ENCODE results near the gene NOTCH4. TPM values are rescaled to one million over a fixed set of nuclear protein-coding genes. Genes with fewer than 3 reads are reported as not detected.
A peak's percentile ranks its signal among the peaks of the same experiment; 100 is the strongest.
"Not testable (repeated sequence)": the region's sequence is repeated elsewhere in the genome, so short reads cannot be mapped to it uniquely, and the experiment has no call there.

The NOTCH4 gene
- total RNA-seq = 9.9 TPM

DNA sequence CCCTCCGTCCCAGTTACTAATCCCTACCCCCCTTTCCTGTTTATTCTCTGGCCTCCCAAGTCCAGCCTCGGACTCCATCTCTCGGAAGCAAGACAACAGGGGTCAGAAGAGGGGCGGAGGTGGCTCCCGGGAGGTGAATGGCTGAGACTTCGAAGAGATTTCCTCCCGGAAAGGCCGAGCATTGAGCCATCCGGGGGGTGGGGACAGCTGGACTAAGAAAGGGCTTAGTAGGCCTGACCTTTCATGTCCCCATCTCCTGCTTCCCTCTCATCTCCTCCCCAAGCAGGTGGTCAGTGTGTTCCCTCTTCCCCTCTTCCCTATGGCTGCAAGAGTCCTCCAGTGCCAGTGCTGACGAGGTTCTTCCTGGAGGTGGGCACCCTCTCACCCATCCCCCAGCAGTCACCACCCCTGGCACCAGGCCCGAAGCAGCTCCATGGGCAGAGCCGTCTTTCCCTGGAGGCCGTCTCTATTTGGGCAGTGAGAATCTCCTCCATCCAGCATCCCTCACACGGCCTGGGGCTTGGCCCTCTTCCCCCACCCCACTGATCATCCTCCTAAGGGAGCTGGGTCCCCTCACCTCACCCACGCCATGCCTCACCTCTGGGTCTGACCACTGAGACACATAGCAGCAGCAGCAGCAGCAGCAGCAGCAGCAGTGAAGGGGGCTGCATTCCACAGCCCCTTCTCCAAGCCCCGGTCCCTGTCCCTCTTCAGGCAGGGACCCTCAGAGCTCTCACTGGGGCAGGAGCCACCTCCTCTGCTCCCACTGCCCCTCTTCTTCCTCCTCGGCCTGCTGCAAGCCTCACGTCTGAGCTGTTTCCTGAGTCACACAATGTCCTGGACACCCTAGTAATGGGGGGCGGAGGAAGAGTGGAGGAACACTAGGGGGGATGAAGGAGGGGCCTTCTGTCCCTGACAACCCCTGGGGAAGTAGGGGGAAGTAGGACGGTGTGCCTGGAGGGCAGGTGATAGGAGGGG, at the start of gene NOTCH4:
Gene NOTCH4 (minus strand): TSS at position 810 of the 978 bp plus-strand sequence. CDS start 139 bp downstream, at position 671.
- peaks cover 0 to 7% (median 0%) of the 10 kb centered on the region in 3 donors for H3K4me1 ChIP-seq (ENCODE audit: control insufficient read depth in 3 of 3, insufficient read depth in 3 of 3, low read length in 3 of 3)
- no peaks in the 10 kb centered on the region for H3K9me3 ChIP-seq (ENCODE audit: control insufficient read depth in 3 of 3, low read length in 3 of 3)
- H3K36me3 ChIP-seq (ENCODE audit: control insufficient read depth in 3 of 3, insufficient read depth in 3 of 3, low read length in 3 of 3) = no peaks in the 10 kb centered on the region
- H3K27ac ChIP-seq (ENCODE audit: low read depth, low read length) = peak within 1 kb of the TSS; percentile 62
- H3K9ac ChIP-seq (ENCODE audit: low read depth in 1 of 3, low read length in 3 of 3) = peak within 1 kb of the TSS in 1 of 3 donors; percentile 33
- peak within 1 kb of the TSS; percentile 27 to 49 (median 38) for H3K4me3 ChIP-seq (ENCODE audit: low read length in 3 of 3)
- H3K27me3 ChIP-seq (ENCODE audit: control insufficient read depth in 3 of 3, insufficient read depth in 3 of 3, low read length in 3 of 3) = peaks cover 0 to 13% (median 4%) of the 10 kb centered on the region in 3 donors

DNA sequence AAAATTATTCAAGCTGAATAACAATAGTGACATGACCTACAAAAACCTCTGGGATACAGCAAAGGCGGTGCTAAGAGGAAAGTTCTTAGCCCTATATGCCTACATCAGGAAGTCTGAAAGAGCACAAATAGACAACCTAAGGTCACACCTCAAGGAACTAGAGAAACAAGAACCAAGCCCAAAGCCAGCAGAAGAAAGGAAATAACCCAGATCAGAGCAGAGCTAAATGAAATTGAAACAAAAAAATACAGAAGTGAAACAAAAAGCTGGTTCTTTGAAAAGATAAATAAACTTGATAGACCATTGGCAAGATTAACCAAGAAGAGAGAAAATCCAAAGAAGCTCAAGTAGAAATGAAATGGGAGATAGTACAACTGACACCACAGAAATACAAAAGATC, 47.6 kb upstream of the NOTCH4 start:
- no peaks in the 10 kb centered on the region for H3K36me3 ChIP-seq (ENCODE audit: control insufficient read depth in 3 of 3, insufficient read depth in 3 of 3, low read length in 3 of 3)
- no peaks in the 10 kb centered on the region for H3K9me3 ChIP-seq (ENCODE audit: control insufficient read depth in 3 of 3, low read length in 3 of 3)
- no peak overlapping the region for H3K9ac ChIP-seq (ENCODE audit: low read depth in 1 of 3, low read length in 3 of 3)
- H3K4me1 ChIP-seq (ENCODE audit: control insufficient read depth in 3 of 3, insufficient read depth in 3 of 3, low read length in 3 of 3) = no peaks in the 10 kb centered on the region
- H3K4me3 ChIP-seq (ENCODE audit: low read length in 3 of 3) = no peak overlapping the region
- H3K27ac ChIP-seq (ENCODE audit: low read depth, low read length) = no peak overlapping the region
- H3K27me3 ChIP-seq (ENCODE audit: control insufficient read depth in 3 of 3, insufficient read depth in 3 of 3, low read length in 3 of 3) = no peaks in the 10 kb centered on the region

GRCh38 chr6:32268459-32268858, 44.6 kb upstream of the NOTCH4 start:
- not testable (repeated sequence) for H3K9ac ChIP-seq (ENCODE audit: low read depth in 1 of 3, low read length in 3 of 3); H3K9me3 ChIP-seq (ENCODE audit: control insufficient read depth in 3 of 3, low read length in 3 of 3); H3K27me3 ChIP-seq (ENCODE audit: control insufficient read depth in 3 of 3, insufficient read depth in 3 of 3, low read length in 3 of 3); H3K4me1 ChIP-seq (ENCODE audit: control insufficient read depth in 3 of 3, insufficient read depth in 3 of 3, low read length in 3 of 3); H3K27ac ChIP-seq (ENCODE audit: low read depth, low read length); H3K36me3 ChIP-seq (ENCODE audit: control insufficient read depth in 3 of 3, insufficient read depth in 3 of 3, low read length in 3 of 3); H3K4me3 ChIP-seq (ENCODE audit: low read length in 3 of 3)

DNA sequence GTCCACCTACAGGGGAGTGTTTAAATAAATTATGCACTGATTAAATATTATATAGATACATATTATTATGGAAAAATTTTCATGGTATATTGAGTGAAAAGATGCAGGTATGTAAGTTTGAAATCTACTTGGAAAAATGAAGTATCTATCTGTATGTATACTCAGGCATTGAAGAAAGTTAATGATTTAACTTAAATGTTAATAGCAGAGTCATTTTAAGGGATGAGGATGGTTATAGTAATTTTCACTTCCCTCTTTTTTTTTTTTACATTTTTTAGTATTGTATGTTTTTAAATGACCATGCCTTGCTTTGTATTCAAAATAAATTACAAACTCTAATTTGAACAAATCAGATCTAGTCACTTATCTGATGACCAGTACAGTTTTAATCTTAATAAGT, 43.2 kb upstream of the NOTCH4 start:
- Histone ChIP-seq H3K9me3 (ENCODE audit: control insufficient read depth in 3 of 3, low read length in 3 of 3) (no peaks in the 10 kb centered on the region), H3K4me3 (ENCODE audit: low read length in 3 of 3) (no peak overlapping the region), H3K4me1 (ENCODE audit: control insufficient read depth in 3 of 3, insufficient read depth in 3 of 3, low read length in 3 of 3) (no peaks in the 10 kb centered on the region), H3K9ac (ENCODE audit: low read depth in 1 of 3, low read length in 3 of 3) (no peak overlapping the region), H3K27me3 (ENCODE audit: control insufficient read depth in 3 of 3, insufficient read depth in 3 of 3, low read length in 3 of 3) (no peaks in the 10 kb centered on the region), H3K27ac (ENCODE audit: low read depth, low read length) (no peak overlapping the region), H3K36me3 (ENCODE audit: control insufficient read depth in 3 of 3, insufficient read depth in 3 of 3, low read length in 3 of 3) (no peaks in the 10 kb centered on the region)

GRCh38 chr6:32257262-32257661, 33.4 kb upstream of the NOTCH4 start:
- H3K4me1 ChIP-seq (ENCODE audit: control insufficient read depth in 3 of 3, insufficient read depth in 3 of 3, low read length in 3 of 3); H3K27me3 ChIP-seq (ENCODE audit: control insufficient read depth in 3 of 3, insufficient read depth in 3 of 3, low read length in 3 of 3); H3K36me3 ChIP-seq (ENCODE audit: control insufficient read depth in 3 of 3, insufficient read depth in 3 of 3, low read length in 3 of 3); H3K27ac ChIP-seq (ENCODE audit: low read depth, low read length); H3K9me3 ChIP-seq (ENCODE audit: control insufficient read depth in 3 of 3, low read length in 3 of 3); H3K4me3 ChIP-seq (ENCODE audit: low read length in 3 of 3); H3K9ac ChIP-seq (ENCODE audit: low read depth in 1 of 3, low read length in 3 of 3): not testable (repeated sequence)

DNA sequence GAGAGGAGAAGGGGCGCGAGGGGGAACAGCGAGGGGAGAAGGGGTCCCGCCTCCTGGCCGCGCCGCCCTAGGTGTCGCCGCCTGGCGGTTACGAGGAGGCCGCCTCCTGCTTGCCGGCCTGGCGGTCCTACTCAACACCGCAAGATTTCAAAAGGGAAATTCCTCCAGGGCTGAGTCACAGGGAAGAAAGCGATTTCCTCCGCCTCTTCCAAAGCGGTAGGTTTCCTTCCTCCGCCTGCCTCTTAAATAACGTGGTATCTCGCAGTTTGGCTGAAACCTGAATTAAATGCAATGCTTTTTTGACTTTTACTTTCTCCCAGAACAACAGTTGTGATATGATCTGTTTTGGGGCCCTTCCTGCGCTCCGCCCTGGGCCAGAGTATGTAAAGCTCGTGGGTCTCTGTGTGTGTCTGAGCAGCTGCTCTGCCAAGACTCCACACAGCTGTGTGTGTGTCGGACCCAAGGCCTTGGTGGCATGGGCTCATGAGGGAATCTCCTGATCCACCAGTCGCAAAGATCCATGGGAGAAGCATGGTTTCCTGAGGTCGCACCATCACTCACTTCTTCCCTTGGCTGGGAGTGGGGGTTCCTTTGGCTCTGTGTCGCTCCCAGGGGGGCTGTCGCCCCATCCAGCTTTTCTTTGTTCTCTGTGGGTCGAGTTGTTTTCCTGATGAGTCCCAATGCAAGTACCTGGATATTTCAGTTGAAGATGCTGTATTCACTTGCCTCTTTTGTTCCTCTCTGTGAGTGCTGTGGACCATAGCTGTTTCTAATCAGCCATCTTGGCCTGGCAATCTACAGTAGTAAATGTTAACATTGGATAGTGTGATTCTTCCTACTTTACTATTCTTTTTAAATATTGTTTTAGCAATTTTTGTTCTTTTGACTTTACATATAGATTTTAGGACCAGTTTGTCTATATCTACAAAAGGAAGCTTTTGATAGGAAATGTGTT, 31.6 kb upstream of the NOTCH4 start:
- peaks cover 0 to 3% (median 0%) of the 10 kb centered on the region in 3 donors for H3K27me3 ChIP-seq (ENCODE audit: control insufficient read depth in 3 of 3, insufficient read depth in 3 of 3, low read length in 3 of 3)
- H3K4me3 ChIP-seq (ENCODE audit: low read length in 3 of 3) = peak overlapping the region; percentile 58 to 71 (median 59)
- peak overlapping the region; percentile 77 for H3K27ac ChIP-seq (ENCODE audit: low read depth, low read length)
- H3K9me3 ChIP-seq (ENCODE audit: control insufficient read depth in 3 of 3, low read length in 3 of 3) = no peaks in the 10 kb centered on the region
- no peaks in the 10 kb centered on the region for H3K36me3 ChIP-seq (ENCODE audit: control insufficient read depth in 3 of 3, insufficient read depth in 3 of 3, low read length in 3 of 3)
- peak overlapping the region in 1 of 3 donors; percentile 4 for H3K9ac ChIP-seq (ENCODE audit: low read depth in 1 of 3, low read length in 3 of 3)
- peaks cover 4 to 6% (median 5%) of the 10 kb centered on the region in 3 donors for H3K4me1 ChIP-seq (ENCODE audit: control insufficient read depth in 3 of 3, insufficient read depth in 3 of 3, low read length in 3 of 3)

DNA sequence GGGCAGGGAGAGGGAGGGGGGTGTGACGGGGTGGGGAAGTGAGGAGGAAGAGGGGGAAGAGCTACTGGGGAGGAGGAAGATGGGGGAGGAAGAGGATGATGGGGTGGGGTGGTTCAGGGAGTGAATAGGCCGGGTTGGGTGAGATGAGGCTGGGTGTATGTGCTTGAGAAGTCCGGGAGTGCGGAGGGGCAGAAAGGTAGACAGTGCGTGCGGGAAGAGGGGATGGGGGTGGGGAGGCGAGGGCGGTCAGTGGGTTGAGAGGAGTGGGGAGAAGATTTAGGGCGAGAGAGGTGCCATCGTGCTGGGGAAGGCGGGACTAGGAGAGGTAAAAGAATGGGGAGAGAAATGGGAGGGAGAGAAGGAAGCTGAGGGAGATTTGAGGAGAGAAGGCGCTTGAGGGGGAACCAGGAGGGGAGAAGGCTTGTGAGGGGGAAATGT, 30.9 kb upstream of the NOTCH4 start:
- Histone ChIP-seq H3K9ac (ENCODE audit: low read depth in 1 of 3, low read length in 3 of 3) (peak overlapping the region in 1 of 3 donors; percentile 4), H3K36me3 (ENCODE audit: control insufficient read depth in 3 of 3, insufficient read depth in 3 of 3, low read length in 3 of 3) (no peaks in the 10 kb centered on the region)

GRCh38 chr6:32252331-32253009, 28.6 kb upstream of the NOTCH4 start:
- no peaks in the 10 kb centered on the region for H3K36me3 ChIP-seq (ENCODE audit: control insufficient read depth in 3 of 3, insufficient read depth in 3 of 3, low read length in 3 of 3)
- no peak overlapping the region for H3K4me3 ChIP-seq (ENCODE audit: low read length in 3 of 3)
- H3K27me3 ChIP-seq (ENCODE audit: control insufficient read depth in 3 of 3, insufficient read depth in 3 of 3, low read length in 3 of 3) = peaks cover 0 to 3% (median 0%) of the 10 kb centered on the region in 3 donors
- peaks cover 0 to 2% (median 0%) of the 10 kb centered on the region in 3 donors for H3K9me3 ChIP-seq (ENCODE audit: control insufficient read depth in 3 of 3, low read length in 3 of 3)
- no peak overlapping the region for H3K27ac ChIP-seq (ENCODE audit: low read depth, low read length)
- no peak overlapping the region for H3K9ac ChIP-seq (ENCODE audit: low read depth in 1 of 3, low read length in 3 of 3)
- H3K4me1 ChIP-seq (ENCODE audit: control insufficient read depth in 3 of 3, insufficient read depth in 3 of 3, low read length in 3 of 3) = peaks cover 4 to 6% (median 5%) of the 10 kb centered on the region in 3 donors

More for the DNA sequence above, 30.9 kb upstream of the NOTCH4 start:
- Histone ChIP-seq H3K9me3 (ENCODE audit: control insufficient read depth in 3 of 3, low read length in 3 of 3) (no peaks in the 10 kb centered on the region), H3K27ac (ENCODE audit: low read depth, low read length) (peak overlapping the region; percentile 77), H3K4me1 (ENCODE audit: control insufficient read depth in 3 of 3, insufficient read depth in 3 of 3, low read length in 3 of 3) (peaks cover 4 to 6% (median 5%) of the 10 kb centered on the region in 3 donors), H3K27me3 (ENCODE audit: control insufficient read depth in 3 of 3, insufficient read depth in 3 of 3, low read length in 3 of 3) (peaks cover 0 to 3% (median 0%) of the 10 kb centered on the region in 3 donors), H3K4me3 (ENCODE audit: low read length in 3 of 3) (peak overlapping the region; percentile 58 to 71 (median 59))

GRCh38 chr6:32249262-32249661, 25.4 kb upstream of the NOTCH4 start:
- H3K9me3 ChIP-seq (ENCODE audit: control insufficient read depth in 3 of 3, low read length in 3 of 3) = peaks cover 0 to 2% (median 0%) of the 10 kb centered on the region in 3 donors
- no peak overlapping the region for H3K4me3 ChIP-seq (ENCODE audit: low read length in 3 of 3)
- no peak overlapping the region for H3K9ac ChIP-seq (ENCODE audit: low read depth in 1 of 3, low read length in 3 of 3)
- peaks cover 2 to 3% (median 3%) of the 10 kb centered on the region in 3 donors for H3K4me1 ChIP-seq (ENCODE audit: control insufficient read depth in 3 of 3, insufficient read depth in 3 of 3, low read length in 3 of 3)
- no peaks in the 10 kb centered on the region for H3K36me3 ChIP-seq (ENCODE audit: control insufficient read depth in 3 of 3, insufficient read depth in 3 of 3, low read length in 3 of 3)
- H3K27me3 ChIP-seq (ENCODE audit: control insufficient read depth in 3 of 3, insufficient read depth in 3 of 3, low read length in 3 of 3) = no peaks in the 10 kb centered on the region
- no peak overlapping the region for H3K27ac ChIP-seq (ENCODE audit: low read depth, low read length)

Measured in skeletal muscle tissue (tissue), 4 donors.